Retinal pigment epithelial cell (primary cell): ENCODE measurements around the gene SH3GL3.

Experiments
- DNase-seq: peaks from one replicate; pipeline ENCODE4 v3.0.0-alpha.2; 2010; ENCODE audit warnings: low read depth
- H3K4me3 ChIP-seq: 2 replicates; pipeline ENCODE4 v1.5.1; 2011; ENCODE audit warnings: mild to moderate bottlenecking, low read length, control low read depth, moderate library complexity
- CTCF ChIP-seq: conservative IDR thresholded peaks from 2 replicates; pipeline ENCODE4 v1.5.1; 2011; ENCODE audit warnings: low read depth, low read length, control low read depth, inconsistent platforms

SH3GL3 gene

GRCh38 chr15:83656192-83656591, 209.1 kb downstream of the SH3GL3 start:
- no peak overlapping the region for H3K4me3 ChIP-seq
- DNase-seq: no peak
- no peak for TF ChIP-seq CTCF

- no peak overlapping the region for H3K4me3 ChIP-seq
- DNase-seq: no peak
- no peak for TF ChIP-seq CTCF
Measured at GRCh38 chr15:83656943-83657528, 209.9 kb downstream of the SH3GL3 start.

GRCh38 chr15:83657549-83657948, 210.4 kb downstream of the SH3GL3 start:
- TF ChIP-seq CTCF: peak; percentile 57
- H3K4me3 ChIP-seq: no peak overlapping the region
- DNase-seq: no peak

GRCh38 chr15:83658430-83659416, 211.6 kb downstream of the SH3GL3 start:
- no peak for TF ChIP-seq CTCF
- H3K4me3 ChIP-seq: no peak overlapping the region
- no peak for DNase-seq

- no peak for DNase-seq
- TF ChIP-seq CTCF: no peak
- H3K4me3 ChIP-seq: no peak overlapping the region
Measured at GRCh38 chr15:83659417-83659812, 212.3 kb downstream of the SH3GL3 start.

GRCh38 chr15:83665480-83665879, 218.3 kb downstream of the SH3GL3 start:
- DNase-seq: no peak
- no peak for TF ChIP-seq CTCF

More at GRCh38 chr15:83665480-83665879, 218.3 kb downstream of the SH3GL3 start:
- no peak overlapping the region for H3K4me3 ChIP-seq
